HG02759 (cell line): ENCODE measurements around the gene PTPRJ.
"Not testable (repeated sequence)": the region's sequence is repeated elsewhere in the genome, so short reads cannot be mapped to it uniquely, and the experiment has no call there.

Source experiments
- ATAC-seq: cut with Tn5 transposase; IDR thresholded peaks from one replicate; pipeline ENCODE4 v1.9.1; 2021; ENCODE audit warnings: mild to moderate bottlenecking, moderate library complexity; ENCODE audit not compliant: unreplicated experiment

The PTPRJ gene

DNA sequence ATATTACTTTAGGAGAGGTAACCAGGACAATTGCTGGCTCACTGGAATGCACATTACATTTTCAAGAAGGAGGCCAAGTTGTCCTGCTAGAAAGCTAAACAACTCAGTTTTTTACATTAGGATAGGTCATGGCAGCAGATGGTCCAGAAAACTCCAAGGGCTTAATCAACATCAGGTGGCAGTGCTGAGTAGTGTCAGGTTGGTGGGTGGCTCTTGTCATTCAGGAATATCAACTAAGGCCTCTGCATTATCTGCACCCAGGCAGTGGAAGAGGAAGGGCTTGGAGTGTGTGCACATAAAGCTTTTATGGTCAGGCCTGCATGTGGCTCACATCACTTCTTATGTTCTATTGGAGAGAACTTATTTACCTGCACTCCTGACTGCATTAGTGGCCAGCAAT is 204.1 kb downstream of the PTPRJ start:
- ATAC-seq: no peak

DNA sequence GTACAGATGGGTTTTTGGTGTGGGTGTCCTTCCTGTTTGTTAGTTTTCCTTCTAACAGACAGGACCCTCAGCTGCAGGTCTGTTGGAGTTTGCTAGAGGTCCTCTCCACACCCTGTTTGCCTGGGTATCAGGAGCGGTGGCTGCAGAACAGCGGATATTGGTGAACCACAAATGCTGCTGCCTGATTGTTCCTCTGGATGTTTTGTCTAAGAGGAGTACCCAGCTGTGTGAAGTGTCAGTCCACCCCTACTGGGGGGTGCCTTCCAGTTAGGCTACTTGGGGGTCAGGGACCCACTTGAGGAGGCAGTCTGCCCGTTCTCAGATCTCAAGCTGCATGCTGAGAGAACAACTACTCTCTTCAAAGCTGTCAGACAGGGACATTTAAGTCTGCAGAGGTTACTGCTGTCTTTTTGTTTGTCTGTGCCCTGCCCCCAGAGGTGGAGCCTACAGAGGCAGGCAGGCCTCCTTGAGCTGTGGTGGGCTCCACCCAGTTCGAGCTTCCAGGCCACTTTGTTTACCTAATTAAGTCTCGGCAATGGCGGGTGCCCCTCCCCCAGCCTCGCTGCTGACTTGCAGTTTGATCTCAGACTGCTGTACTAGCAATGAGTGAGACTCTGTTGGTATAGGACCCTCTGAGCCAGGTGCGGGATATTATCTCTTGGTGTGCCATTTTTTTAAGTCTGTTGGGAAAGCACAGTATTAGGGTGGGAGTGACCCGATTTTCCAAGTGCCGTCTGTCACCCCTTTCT is 210.7 kb downstream of the PTPRJ start:
- not testable (repeated sequence) for ATAC-seq

DNA sequence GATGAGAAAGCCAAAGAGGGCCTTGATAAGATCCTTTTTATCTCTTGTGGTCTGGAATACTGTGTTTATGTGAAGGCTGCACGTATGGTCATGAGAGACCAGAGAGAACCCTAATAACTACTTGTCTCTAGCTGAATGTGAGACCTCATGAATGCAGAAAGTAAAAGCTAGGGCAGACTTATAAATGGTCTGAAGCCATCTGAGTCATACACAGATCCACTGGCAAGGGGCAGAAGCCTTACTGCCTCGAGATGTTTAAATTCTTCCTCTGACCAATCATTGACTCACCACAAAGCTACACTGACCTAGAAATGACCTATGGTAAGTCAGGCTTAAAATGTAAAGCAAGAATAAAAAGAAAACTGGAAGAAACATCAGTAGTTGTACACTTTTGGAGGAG is 213.5 kb downstream of the PTPRJ start:
- no peak for ATAC-seq

DNA sequence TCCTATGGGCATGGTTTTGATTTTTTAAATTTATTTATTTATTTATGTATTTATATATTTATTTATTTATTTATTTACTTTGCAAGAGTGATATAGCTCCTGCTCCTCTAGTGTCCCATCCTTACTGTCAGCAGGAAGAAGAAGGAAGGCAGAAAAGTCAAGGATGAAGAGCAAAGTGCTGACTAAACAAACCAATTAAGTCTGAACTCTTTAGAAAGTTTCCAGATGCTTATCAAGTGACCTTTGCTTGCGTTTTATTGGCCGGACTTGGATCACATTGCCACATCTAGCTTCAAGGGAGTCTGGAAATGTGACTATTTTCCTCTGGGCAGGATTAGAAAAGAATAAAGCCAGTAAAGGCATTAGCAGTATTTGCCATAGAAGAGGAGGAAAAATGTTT is 227.5 kb downstream of the PTPRJ start:
- no peak for ATAC-seq

DNA sequence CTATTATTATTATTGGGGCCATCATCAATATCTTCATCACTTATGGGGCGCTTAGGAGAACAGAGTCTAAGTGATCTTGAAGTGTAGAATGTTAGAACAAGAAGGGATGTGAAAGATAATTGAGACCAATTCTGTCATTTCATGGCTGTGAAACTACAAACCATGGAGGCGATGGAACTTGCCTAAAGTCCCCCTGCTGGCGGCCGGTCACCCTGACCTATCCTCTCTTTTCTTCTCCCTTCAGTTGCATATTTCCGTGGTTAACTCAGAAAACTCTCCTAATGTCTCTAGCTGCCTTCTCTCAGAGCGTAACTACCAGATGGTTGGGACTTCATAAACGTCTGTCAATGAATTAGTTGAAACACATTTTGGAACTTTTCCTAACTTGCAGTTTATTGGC is 229.7 kb downstream of the PTPRJ start:
- no peak for ATAC-seq

DNA sequence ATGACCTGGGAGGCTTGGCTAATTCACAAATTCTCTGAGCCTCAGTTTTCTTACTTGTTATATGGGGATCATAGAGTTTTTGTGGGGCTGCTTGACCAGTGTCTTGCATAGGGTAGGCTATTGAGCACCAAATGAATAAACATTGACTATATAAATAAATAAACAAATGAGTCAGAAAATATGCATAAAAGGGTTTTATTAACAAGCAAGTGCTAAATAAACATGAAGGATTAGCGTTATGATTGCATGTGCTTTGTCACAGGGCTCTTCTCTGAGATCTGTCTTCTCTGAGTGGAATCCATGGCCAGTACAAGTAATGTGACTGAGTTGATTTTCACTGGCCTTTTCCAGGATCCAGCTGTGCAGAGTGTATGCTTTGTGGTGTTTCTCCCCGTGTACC is 236.2 kb downstream of the PTPRJ start, which contains the start of gene OR4B1:
OR4B1 (plus strand) TSS at position 301 of the 400 bp plus-strand sequence; CDS start at position 301, 0 bp downstream.
- no peak for ATAC-seq
